Measurements from ENCODE around the gene XPO6. TPM values are rescaled to one million over a fixed set of nuclear protein-coding genes. Genes with fewer than 3 reads are reported as not detected.

The XPO6 gene
- total and polyA plus RNA-seq, 2 of the 13 experiments (the other 11 are each of a cell fraction or from before 2014, with no cell fraction given) = 109 to 129 TPM

DNA sequence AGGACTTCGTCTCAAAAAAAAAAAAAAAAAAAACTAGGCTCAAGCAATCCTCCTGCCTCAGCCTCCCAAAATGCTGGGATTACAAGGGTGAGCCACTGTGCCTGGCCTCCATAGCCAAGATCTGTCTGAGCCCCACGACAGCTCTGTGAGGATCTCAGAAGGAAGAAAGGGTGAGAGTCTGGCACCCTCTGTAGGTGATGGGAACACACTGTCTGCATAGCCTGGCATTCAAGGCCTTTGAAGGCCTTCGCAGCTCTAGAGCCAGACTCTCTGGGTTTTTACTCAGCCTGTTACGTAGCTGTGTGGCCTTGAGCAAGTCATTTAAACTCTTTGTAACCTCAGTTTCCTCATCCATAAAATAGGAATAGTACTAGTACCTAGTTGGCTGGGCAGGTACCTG, 6.3 kb upstream of the XPO6 start:
- intact Hi-C loops (cut with micrococcal nuclease; ENCODE audit: unreplicated experiment) (loop anchor here (5.0 kb wide), 1 partner anchor 246 kb away; no protein-coding TSS in a partner anchor), in situ Hi-C loops (cut with HindIII; ENCODE audit: extremely low pct_ligation_motif_present, low pct_unique_long_range_greater_than_20kb) (loop anchor here (10.0 kb wide), 1 partner anchor 243 kb away; no protein-coding TSS in a partner anchor)
- FAIRE-seq (peak; percentile 39), DNase-seq (ENCODE audit: low spot score) (peak; percentile 56), ATAC-seq (peak; percentile 87)
- no peaks in the 10 kb centered on the region for H3K9me3 ChIP-seq (ENCODE audit: low read length)
- H3K4me3 ChIP-seq (replicated peaks in 1 of 3; ENCODE audit: insufficient read depth in 1 of 3, low read depth in 2 of 3, low read length in 3 of 3) = no peak overlapping the region
- H3K4me2 ChIP-seq (ENCODE audit: low read depth, low read length) = no peak overlapping the region
- H3K27me3 ChIP-seq (ENCODE audit: control insufficient read depth in 1 of 2, insufficient read depth in 2 of 2, low read length in 2 of 2) = no peaks in the 10 kb centered on the region
- BruUV-seq (replicated peaks) = no TSS peak
- H3K4me1 ChIP-seq (ENCODE audit: insufficient read depth, low read length) = no peaks in the 10 kb centered on the region; the same call in 1 of the 2 replicates
- H4K20me1 ChIP-seq (ENCODE audit: insufficient read depth, low read length) = no peaks in the 10 kb centered on the region
- H3K79me2 ChIP-seq (ENCODE audit: insufficient read depth, low read length) = no peaks in the 10 kb centered on the region
- TF ChIP-seq IRX3 (CRISPR knock-in tag; IDR thresholded peaks at IDR 0.05; ENCODE audit: borderline replicate concordance, low read depth) (no peak), RAD21 (CRISPR knock-in tag; IDR thresholded peaks at IDR 0.05) (0 out of 2 replicates have a peak, but pooled peaks have one; percentile 22), ZNF629 (CRISPR knock-in tag; conservative IDR thresholded peaks at IDR 0.05) (peak; percentile 65), KDM1A (CRISPR knock-in tag; IDR thresholded peaks at IDR 0.05) (peak; percentile 57; the same call in 1 of the 2 replicates), ZNF605 (CRISPR knock-in tag; IDR thresholded peaks at IDR 0.05) (no peak), SMC3 (IDR thresholded peaks at IDR 0.05; ENCODE audit: low read length) (peak; percentile 46; the same call in 1 of the 2 replicates), STAG1 (CRISPR knock-in tag; IDR thresholded peaks at IDR 0.05) (peak; percentile 80), ZFX (CRISPR knock-in tag; IDR thresholded peaks at IDR 0.05; ENCODE audit: low read depth) (peak; percentile 55; the same call in 1 of the 2 replicates), HNF4G (IDR thresholded peaks at IDR 0.05; ENCODE audit: borderline replicate concordance, low read depth, low read length) (no peak), HNF4G (CRISPR knock-in tag; IDR thresholded peaks at IDR 0.05; ENCODE audit: borderline replicate concordance, low read depth) (no peak)
- TF ChIP-seq, protein P1, sequence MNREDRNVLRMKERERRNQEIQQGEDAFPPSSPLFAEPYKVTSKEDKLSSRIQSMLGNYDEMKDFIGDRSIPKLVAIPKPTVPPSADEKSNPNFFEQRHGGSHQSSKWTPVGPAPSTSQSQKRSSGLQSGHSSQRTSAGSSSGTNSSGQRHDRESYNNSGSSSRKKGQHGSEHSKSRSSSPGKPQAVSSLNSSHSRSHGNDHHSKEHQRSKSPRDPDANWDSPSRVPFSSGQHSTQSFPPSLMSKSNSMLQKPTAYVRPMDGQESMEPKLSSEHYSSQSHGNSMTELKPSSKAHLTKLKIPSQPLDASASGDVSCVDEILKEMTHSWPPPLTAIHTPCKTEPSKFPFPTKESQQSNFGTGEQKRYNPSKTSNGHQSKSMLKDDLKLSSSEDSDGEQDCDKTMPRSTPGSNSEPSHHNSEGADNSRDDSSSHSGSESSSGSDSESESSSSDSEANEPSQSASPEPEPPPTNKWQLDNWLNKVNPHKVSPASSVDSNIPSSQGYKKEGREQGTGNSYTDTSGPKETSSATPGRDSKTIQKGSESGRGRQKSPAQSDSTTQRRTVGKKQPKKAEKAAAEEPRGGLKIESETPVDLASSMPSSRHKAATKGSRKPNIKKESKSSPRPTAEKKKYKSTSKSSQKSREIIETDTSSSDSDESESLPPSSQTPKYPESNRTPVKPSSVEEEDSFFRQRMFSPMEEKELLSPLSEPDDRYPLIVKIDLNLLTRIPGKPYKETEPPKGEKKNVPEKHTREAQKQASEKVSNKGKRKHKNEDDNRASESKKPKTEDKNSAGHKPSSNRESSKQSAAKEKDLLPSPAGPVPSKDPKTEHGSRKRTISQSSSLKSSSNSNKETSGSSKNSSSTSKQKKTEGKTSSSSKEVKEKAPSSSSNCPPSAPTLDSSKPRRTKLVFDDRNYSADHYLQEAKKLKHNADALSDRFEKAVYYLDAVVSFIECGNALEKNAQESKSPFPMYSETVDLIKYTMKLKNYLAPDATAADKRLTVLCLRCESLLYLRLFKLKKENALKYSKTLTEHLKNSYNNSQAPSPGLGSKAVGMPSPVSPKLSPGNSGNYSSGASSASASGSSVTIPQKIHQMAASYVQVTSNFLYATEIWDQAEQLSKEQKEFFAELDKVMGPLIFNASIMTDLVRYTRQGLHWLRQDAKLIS (CRISPR knock-in tag; IDR thresholded peaks at IDR 0.05) = no peak
- TF ChIP-seq, protein P2, sequence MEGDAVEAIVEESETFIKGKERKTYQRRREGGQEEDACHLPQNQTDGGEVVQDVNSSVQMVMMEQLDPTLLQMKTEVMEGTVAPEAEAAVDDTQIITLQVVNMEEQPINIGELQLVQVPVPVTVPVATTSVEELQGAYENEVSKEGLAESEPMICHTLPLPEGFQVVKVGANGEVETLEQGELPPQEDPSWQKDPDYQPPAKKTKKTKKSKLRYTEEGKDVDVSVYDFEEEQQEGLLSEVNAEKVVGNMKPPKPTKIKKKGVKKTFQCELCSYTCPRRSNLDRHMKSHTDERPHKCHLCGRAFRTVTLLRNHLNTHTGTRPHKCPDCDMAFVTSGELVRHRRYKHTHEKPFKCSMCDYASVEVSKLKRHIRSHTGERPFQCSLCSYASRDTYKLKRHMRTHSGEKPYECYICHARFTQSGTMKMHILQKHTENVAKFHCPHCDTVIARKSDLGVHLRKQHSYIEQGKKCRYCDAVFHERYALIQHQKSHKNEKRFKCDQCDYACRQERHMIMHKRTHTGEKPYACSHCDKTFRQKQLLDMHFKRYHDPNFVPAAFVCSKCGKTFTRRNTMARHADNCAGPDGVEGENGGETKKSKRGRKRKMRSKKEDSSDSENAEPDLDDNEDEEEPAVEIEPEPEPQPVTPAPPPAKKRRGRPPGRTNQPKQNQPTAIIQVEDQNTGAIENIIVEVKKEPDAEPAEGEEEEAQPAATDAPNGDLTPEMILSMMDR (CRISPR knock-in tag; IDR thresholded peaks at IDR 0.05) = peak; percentile 78
- no peak overlapping the region for H3K27ac ChIP-seq (ENCODE audit: extremely low read length, insufficient read depth, low read length)
- no peak overlapping the region for H2AFZ ChIP-seq (ENCODE audit: low read length)
- H3K36me3 ChIP-seq (replicated peaks in 1 of 2; ENCODE audit: control insufficient read depth in 1 of 2, insufficient read depth in 2 of 2, low read length in 2 of 2) = no peaks in the 10 kb centered on the region
- no peak overlapping the region for H3K9ac ChIP-seq (ENCODE audit: insufficient read depth, low read depth, low read length)
- ChIA-PET POLR2A (no interaction called here), CTCF (ENCODE audit: low intra/inter-chr PET ratio, low total read pairs) (interaction anchor here (0.6 kb wide), 1 partner anchor 246 kb away, joined by 3 read pairs; no protein-coding TSS in a partner anchor)
- 40% methylated on average over 4 of the region's 4 CpGs for WGBS (ENCODE audit: low lambda C conversion rate)
